ENCODE data around the gene MROH2B. TPM values are rescaled to one million over a fixed set of nuclear protein-coding genes. Genes with fewer than 3 reads are reported as not detected.

MROH2B gene
- total and polyA plus RNA-seq, 2 donors (not counting 3 experiments of a cell fraction or from before 2014, with no cell fraction given): not detected

GRCh38 chr5:40981420-40981819 is 89.7 kb downstream of the MROH2B start:
- Histone ChIP-seq H3K36me3 (ENCODE audit: control insufficient read depth in 2 of 2, extremely low read depth in 1 of 2, insufficient read depth in 2 of 2, low read length in 2 of 2) (no peaks in the 10 kb centered on the region), H3K9me3 (replicated peaks; ENCODE audit: control insufficient read depth, insufficient read depth, low read length) (no peaks in the 10 kb centered on the region), H3K4me1 (ENCODE audit: control insufficient read depth, extremely low read depth, insufficient read depth, low read length) (no peaks in the 10 kb centered on the region), H3K27me3 (ENCODE audit: control insufficient read depth in 2 of 2, insufficient read depth in 2 of 2, low read length in 2 of 2) (no peaks in the 10 kb centered on the region), H3K27ac (ENCODE audit: insufficient read depth, low read depth, low read length) (no peak overlapping the region), H3K9ac (replicated peaks; ENCODE audit: extremely low read depth, insufficient read depth, low read length) (no peak overlapping the region), H4K20me1 (replicated peaks; ENCODE audit: control insufficient read depth, extremely low read depth, insufficient read depth, low read length) (no peaks in the 10 kb centered on the region), H3K4me2 (ENCODE audit: insufficient read depth, low read length) (no peak overlapping the region), H3K9me1 (replicated peaks; ENCODE audit: control insufficient read depth, extremely low read depth, insufficient read depth, low read length) (no peaks in the 10 kb centered on the region), H3K4me3 (replicated peaks in 1 of 3; ENCODE audit: insufficient read depth in 1 of 3, low read depth in 1 of 3, low read length in 3 of 3) (no peak overlapping the region), H3K79me2 (ENCODE audit: control insufficient read depth, insufficient read depth, low read length) (no peaks in the 10 kb centered on the region), H2AFZ (ENCODE audit: low read depth, low read length) (no peak overlapping the region)
- FAIRE-seq (no peak), DNase-seq (ENCODE audit: low read depth, low spot score) (no peak)
- TF ChIP-seq, protein P1, sequence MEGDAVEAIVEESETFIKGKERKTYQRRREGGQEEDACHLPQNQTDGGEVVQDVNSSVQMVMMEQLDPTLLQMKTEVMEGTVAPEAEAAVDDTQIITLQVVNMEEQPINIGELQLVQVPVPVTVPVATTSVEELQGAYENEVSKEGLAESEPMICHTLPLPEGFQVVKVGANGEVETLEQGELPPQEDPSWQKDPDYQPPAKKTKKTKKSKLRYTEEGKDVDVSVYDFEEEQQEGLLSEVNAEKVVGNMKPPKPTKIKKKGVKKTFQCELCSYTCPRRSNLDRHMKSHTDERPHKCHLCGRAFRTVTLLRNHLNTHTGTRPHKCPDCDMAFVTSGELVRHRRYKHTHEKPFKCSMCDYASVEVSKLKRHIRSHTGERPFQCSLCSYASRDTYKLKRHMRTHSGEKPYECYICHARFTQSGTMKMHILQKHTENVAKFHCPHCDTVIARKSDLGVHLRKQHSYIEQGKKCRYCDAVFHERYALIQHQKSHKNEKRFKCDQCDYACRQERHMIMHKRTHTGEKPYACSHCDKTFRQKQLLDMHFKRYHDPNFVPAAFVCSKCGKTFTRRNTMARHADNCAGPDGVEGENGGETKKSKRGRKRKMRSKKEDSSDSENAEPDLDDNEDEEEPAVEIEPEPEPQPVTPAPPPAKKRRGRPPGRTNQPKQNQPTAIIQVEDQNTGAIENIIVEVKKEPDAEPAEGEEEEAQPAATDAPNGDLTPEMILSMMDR (IDR thresholded peaks at IDR 0.05; ENCODE audit: extremely low read depth in 1 of 2, insufficient read depth in 1 of 2, low read depth in 1 of 2, low read length in 2 of 2): no peak
- TF ChIP-seq JUN (IDR thresholded peaks at IDR 0.05; ENCODE audit: borderline replicate concordance, insufficient read depth, insufficient read length, low read depth) (no peak), MYC (IDR thresholded peaks at IDR 0.05; ENCODE audit: low read depth, low read length) (no peak), POLR2A (IDR thresholded peaks at IDR 0.05; ENCODE audit: low read depth, low read length) (no peak), MAX (IDR thresholded peaks at IDR 0.05; ENCODE audit: insufficient read depth, insufficient read length) (no peak), FOS (IDR thresholded peaks at IDR 0.05; ENCODE audit: borderline replicate concordance, insufficient read depth, low read length) (no peak), POLR2AphosphoS5 (IDR thresholded peaks at IDR 0.05; ENCODE audit: insufficient read depth, low read depth, low read length) (no peak), GATA2 (IDR thresholded peaks at IDR 0.05; ENCODE audit: insufficient read depth, insufficient read length, low read depth, low read length) (no peak), EZH2 (IDR thresholded peaks at IDR 0.05; ENCODE audit: borderline replicate concordance, low read depth, low read length, severe bottlenecking) (no peak)
- dilution Hi-C loops (cut with MboI; ENCODE audit: extremely low pct_ligation_motif_present, low sequenced_read_pairs): no loop called here
- BruUV-seq (replicated peaks): no TSS peak
- ChIA-PET CTCF (no interaction called here), POLR2A (no interaction called here)
- intact Hi-C loops (cut with micrococcal nuclease): no loop called here
